GM18907 (cell line): ENCODE measurements around the gene ANKRD40CL.
"Not testable (repeated sequence)": the region's sequence is repeated elsewhere in the genome, so short reads cannot be mapped to it uniquely, and the experiment has no call there.

Experiments used
- ATAC-seq: cut with Tn5 transposase; IDR thresholded peaks from one replicate; pipeline ENCODE4 v1.9.1; 2021; ENCODE audit warnings: mild to moderate bottlenecking, moderate library complexity; ENCODE audit not compliant: unreplicated experiment

ANKRD40CL gene

GRCh38 chr17:50767446-50767845, at the start of gene ANKRD40CL:
Gene ANKRD40CL, minus strand, starts transcription at chr17:50767518. Its CDS starts 605 bp downstream, at chr17:50766913.
- no peak for ATAC-seq

- ATAC-seq = no peak
Observed at GRCh38 chr17:50816271-50816670, 49.0 kb upstream of the ANKRD40CL start.

- no peak for ATAC-seq
Observed at GRCh38 chr17:50815400-50815799, 48.1 kb upstream of the ANKRD40CL start.

- no peak for ATAC-seq
Observed at GRCh38 chr17:50813583-50813982, 46.3 kb upstream of the ANKRD40CL start.

GRCh38 chr17:50808888-50809287, 41.6 kb upstream of the ANKRD40CL start:
- ATAC-seq = no peak

GRCh38 chr17:50808413-50808812, 41.1 kb upstream of the ANKRD40CL start:
- ATAC-seq = no peak

- ATAC-seq = no peak
Observed at GRCh38 chr17:50807675-50808074, 40.4 kb upstream of the ANKRD40CL start.

- ATAC-seq = no peak
Observed at GRCh38 chr17:50807009-50807408, 39.7 kb upstream of the ANKRD40CL start.

- ATAC-seq = no peak
Observed at GRCh38 chr17:50806141-50806643, 38.9 kb upstream of the ANKRD40CL start.

- no peak for ATAC-seq
Observed at GRCh38 chr17:50805486-50805885, 38.2 kb upstream of the ANKRD40CL start.

- not testable (repeated sequence) for ATAC-seq
Observed at GRCh38 chr17:50804749-50805475, 37.6 kb upstream of the ANKRD40CL start.

- no peak for ATAC-seq
Observed at GRCh38 chr17:50803676-50804075, 36.4 kb upstream of the ANKRD40CL start.

GRCh38 chr17:50802609-50803571, 35.6 kb upstream of the ANKRD40CL start:
- ATAC-seq = no peak

- ATAC-seq = no peak
Observed at GRCh38 chr17:50800196-50800700, 32.9 kb upstream of the ANKRD40CL start.

GRCh38 chr17:50799582-50799981, 32.3 kb upstream of the ANKRD40CL start:
- no peak for ATAC-seq

GRCh38 chr17:50798424-50799288, 31.3 kb upstream of the ANKRD40CL start:
- no peak for ATAC-seq

GRCh38 chr17:50797135-50797810, 30.0 kb upstream of the ANKRD40CL start:
- no peak for ATAC-seq

- no peak for ATAC-seq
Observed at GRCh38 chr17:50794361-50794760, 27.0 kb upstream of the ANKRD40CL start.

GRCh38 chr17:50793007-50793406, 25.7 kb upstream of the ANKRD40CL start:
- ATAC-seq = no peak

- no peak for ATAC-seq
Observed at GRCh38 chr17:50792132-50792531, 24.8 kb upstream of the ANKRD40CL start.
